ENCODE measurements around the gene STUB1. TPM values are rescaled to one million over a fixed set of nuclear protein-coding genes. Genes with fewer than 3 reads are reported as not detected.

STUB1 gene
- total and polyA plus RNA-seq, 10 of the 15 experiments (the other 5 are each of a cell fraction or from before 2014, with no cell fraction given) = 4.2 to 136 (median 67.1) TPM

- H2AFZ ChIP-seq (ENCODE audit: control insufficient read depth, low read depth, low read length) = no peak overlapping the region
- ChIA-PET SMC1A (ENCODE audit: uncharacterized antibody, unreplicated experiment) (no interaction called here), POLR2A (no interaction called here), RAD21 (ENCODE audit: unreplicated experiment) (no interaction called here), CTCF (interaction anchor here (1.2 to 1.4 kb wide), 2 partner anchors 9 to 11 kb away, joined by 3 to 5 read pairs; no protein-coding TSS in a partner anchor)
- no peak overlapping the region for H3K9ac ChIP-seq (ENCODE audit: control insufficient read depth, insufficient read depth, low read length)
- H3K79me2 ChIP-seq (ENCODE audit: control insufficient read depth, insufficient read depth, low read length) = no peaks in the 10 kb centered on the region
- ATAC-seq (no peak), FAIRE-seq (no peak), DNase-seq (ENCODE audit: low read depth, low spot score) (no peak)
- no peak for TF ChIP-seq CBX5 (IDR thresholded peaks at IDR 0.05; ENCODE audit: low read depth)
- TF ChIP-seq BCLAF1 (IDR thresholded peaks at IDR 0.05) = no peak
- no peak for TF ChIP-seq DPF2 (IDR thresholded peaks at IDR 0.05)
- TF ChIP-seq RUNX3 (IDR thresholded peaks at IDR 0.05; ENCODE audit: low read length) = no peak
- no peak for TF ChIP-seq ATF3 (IDR thresholded peaks at IDR 0.05; ENCODE audit: borderline replicate concordance, extremely low read depth, low read depth, low read length)
- no peak for TF ChIP-seq ELK1 (IDR thresholded peaks at IDR 0.05; ENCODE audit: low read depth, low read length)
- no peak for TF ChIP-seq RFX5 (IDR thresholded peaks at IDR 0.05; ENCODE audit: low read depth, low read length)
- TF ChIP-seq JUNB (IDR thresholded peaks at IDR 0.05) = no peak
- intact Hi-C loops (cut with micrococcal nuclease; ENCODE audit: unreplicated experiment) = loop anchor here (1.0 to 10.0 kb wide), 2 partner anchors 80 to 265 kb away; partner anchors contain the start of gene NME4
- H3K4me1 ChIP-seq (ENCODE audit: control insufficient read depth, insufficient read depth, low read length) = peaks cover 3% of the 10 kb centered on the region; the same call in 1 of the 2 replicates
- BruUV-seq (replicated peaks) = no TSS peak
- H3K36me3 ChIP-seq (ENCODE audit: control insufficient read depth in 2 of 2, insufficient read depth in 2 of 2, low read length in 1 of 2) = no peaks in the 10 kb centered on the region; a peak in 2 of 4 replicates
- no peaks in the 10 kb centered on the region for H4K20me1 ChIP-seq (ENCODE audit: control insufficient read depth, insufficient read depth)
- 85% methylated on average over 20 of the region's 20 CpGs for WGBS (ENCODE audit: insufficient coverage, insufficient replicate concordance, low lambda C conversion rate, missing lambda C conversion rate)
- no peak overlapping the region for H3K4me2 ChIP-seq (ENCODE audit: control insufficient read depth, insufficient read depth)
- no peak overlapping the region for H3K4me3 ChIP-seq
- H3K27me3 ChIP-seq (replicated peaks in 1 of 2; ENCODE audit: control insufficient read depth in 2 of 2, insufficient read depth in 2 of 2, low read length in 1 of 2) = no peaks in the 10 kb centered on the region
- no peak overlapping the region for H3K27ac ChIP-seq (ENCODE audit: control insufficient read depth, insufficient read depth)
- in situ Hi-C loops (cut with MboI) = loop anchor here (10.0 kb wide), 1 partner anchor 265 kb away; the partner anchor contains the start of gene NME4
- H3K9me3 ChIP-seq (replicated peaks; ENCODE audit: control insufficient read depth, insufficient read depth, low read length) = no peaks in the 10 kb centered on the region
Observed at GRCh38 chr16:659618-660017, 20.6 kb upstream of the STUB1 start.
